Neural progenitor cell (in vitro differentiated cells): ENCODE data around the gene PDE6D.

ENCODE experiments used
- CTCF ChIP-seq: fragments of 200-600 bp; sonication (generic); IDR thresholded peaks from 2 replicates; pipeline ENCODE4 v1.5.1; 2017; ENCODE audit warnings: antibody characterized with exemption, mild to moderate bottlenecking
- EZH2 ChIP-seq: fragments of 200-600 bp; sonication (generic); IDR thresholded peaks from 2 replicates; pipeline ENCODE4 v1.6.1; 2017; ENCODE audit warnings: antibody characterized with exemption, mild to moderate bottlenecking, moderate library complexity
- EZH2phosphoT487 ChIP-seq: fragments of 200-600 bp; sonication (generic); IDR thresholded peaks from 2 replicates; pipeline ENCODE4 v1.6.1; 2017; ENCODE audit warnings: antibody characterized with exemption

- TF ChIP-seq CTCF (no peak), EZH2 (no peak), EZH2phosphoT487 (no peak)
Observed at GRCh38 chr2:231715499-231715837, 65.6 kb downstream of the PDE6D start.
